ENCODE data around the gene TBC1D9. TPM values are rescaled to one million over a fixed set of nuclear protein-coding genes. Genes with fewer than 3 reads are reported as not detected.
"Not testable (repeated sequence)": the region's sequence is repeated elsewhere in the genome, so short reads cannot be mapped to it uniquely, and the experiment has no call there.

Gene TBC1D9
- total RNA-seq, 1 donor from 2014 or later: 34.6 TPM

DNA sequence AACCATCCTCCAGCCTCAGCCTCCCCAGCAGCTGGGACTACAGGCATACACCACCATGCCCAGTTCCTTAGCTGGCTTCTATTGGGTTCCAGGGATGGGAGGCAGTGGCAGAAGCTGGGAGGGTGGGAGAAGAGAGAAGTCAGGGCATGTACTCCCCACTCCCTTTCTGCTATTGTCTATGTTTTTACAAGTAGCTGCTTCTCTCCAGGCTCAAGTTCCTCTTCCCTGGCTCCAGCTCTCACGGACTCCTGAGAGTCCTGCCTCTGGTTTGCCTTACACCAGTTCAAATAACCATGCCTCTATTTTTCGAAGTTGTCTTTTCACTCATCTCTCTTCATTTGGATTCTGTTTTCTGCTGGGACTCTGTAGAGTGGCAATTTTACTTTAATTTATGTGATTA lies 2.9 kb downstream of the TBC1D9 start:
- Histone ChIP-seq H3K4me3 (ENCODE audit: low read depth, low read length) (no peak overlapping the region), H3K36me3 (ENCODE audit: control insufficient read depth, insufficient read depth, low read length) (no peaks in the 10 kb centered on the region), H3K27me3 (ENCODE audit: control insufficient read depth, insufficient read depth, low read length) (no peaks in the 10 kb centered on the region)
- DNase-seq (ENCODE audit: low read depth): no peak
- TF ChIP-seq, protein P1, sequence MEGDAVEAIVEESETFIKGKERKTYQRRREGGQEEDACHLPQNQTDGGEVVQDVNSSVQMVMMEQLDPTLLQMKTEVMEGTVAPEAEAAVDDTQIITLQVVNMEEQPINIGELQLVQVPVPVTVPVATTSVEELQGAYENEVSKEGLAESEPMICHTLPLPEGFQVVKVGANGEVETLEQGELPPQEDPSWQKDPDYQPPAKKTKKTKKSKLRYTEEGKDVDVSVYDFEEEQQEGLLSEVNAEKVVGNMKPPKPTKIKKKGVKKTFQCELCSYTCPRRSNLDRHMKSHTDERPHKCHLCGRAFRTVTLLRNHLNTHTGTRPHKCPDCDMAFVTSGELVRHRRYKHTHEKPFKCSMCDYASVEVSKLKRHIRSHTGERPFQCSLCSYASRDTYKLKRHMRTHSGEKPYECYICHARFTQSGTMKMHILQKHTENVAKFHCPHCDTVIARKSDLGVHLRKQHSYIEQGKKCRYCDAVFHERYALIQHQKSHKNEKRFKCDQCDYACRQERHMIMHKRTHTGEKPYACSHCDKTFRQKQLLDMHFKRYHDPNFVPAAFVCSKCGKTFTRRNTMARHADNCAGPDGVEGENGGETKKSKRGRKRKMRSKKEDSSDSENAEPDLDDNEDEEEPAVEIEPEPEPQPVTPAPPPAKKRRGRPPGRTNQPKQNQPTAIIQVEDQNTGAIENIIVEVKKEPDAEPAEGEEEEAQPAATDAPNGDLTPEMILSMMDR (IDR thresholded peaks at IDR 0.05; ENCODE audit: insufficient read depth, low read length, poor library complexity, severe bottlenecking): no peak

DNA sequence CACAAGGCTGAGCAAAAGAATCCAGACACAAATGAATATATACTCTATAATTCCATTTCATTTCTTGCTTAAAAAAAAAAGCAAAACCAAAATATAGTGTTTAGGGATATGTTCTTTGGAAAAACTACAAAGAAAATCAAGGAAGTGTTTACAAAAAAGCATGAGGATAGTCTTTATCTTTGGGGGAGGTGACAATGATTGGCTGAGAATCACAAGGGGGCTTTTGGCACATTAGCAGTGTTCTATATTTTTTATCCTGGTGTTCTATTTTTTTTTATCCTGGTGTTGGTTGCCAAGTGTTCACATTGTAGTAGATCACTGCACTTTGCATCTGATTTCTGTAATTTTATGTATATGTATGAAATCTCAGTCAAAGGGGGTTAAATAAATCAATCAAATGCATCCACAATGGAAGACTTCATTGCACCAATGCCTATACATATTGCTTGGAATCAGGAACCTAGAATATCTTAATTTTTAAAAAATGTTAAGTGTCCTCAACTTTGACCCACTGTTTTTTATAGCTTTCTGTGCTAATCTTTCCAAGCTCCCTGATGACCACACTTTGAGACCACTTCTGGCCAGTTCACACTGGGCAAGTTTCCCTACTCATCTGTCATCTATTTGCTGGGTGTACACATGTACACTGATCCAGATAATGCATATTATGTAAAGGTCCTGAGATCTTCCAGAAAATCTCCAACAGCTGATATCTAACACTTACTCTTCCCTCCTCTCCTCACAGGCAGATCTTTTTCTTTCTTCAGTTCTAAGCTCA lies 3.7 kb downstream of the TBC1D9 start:
- H3K4me3 ChIP-seq (ENCODE audit: low read depth, low read length): no peak overlapping the region

DNA sequence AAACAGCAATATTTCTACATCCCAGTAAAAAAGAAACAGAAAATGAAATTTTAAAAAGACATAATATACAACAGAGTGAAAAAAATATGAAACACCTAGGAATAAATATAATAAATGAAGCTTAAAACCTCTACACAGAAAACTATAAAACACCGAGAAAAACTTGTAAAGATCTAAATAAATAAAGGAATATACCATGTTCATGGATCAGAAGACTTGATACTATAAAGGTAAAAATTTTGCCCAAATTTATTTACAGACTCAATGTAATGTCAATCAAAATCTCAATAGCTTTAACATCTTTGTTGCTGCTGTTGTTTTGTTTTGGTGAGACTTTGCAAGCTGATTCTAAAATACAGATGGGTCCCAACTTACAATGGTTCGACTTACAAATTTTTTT lies 5.7 kb downstream of the TBC1D9 start:
- Histone ChIP-seq H3K4me3 (ENCODE audit: low read depth, low read length) (no peak overlapping the region), H3K27me3 (ENCODE audit: control insufficient read depth, insufficient read depth, low read length) (no peaks in the 10 kb centered on the region), H3K36me3 (ENCODE audit: control insufficient read depth, insufficient read depth, low read length) (no peaks in the 10 kb centered on the region)
- no peak for DNase-seq (ENCODE audit: low read depth)
- TF ChIP-seq, protein P1 (IDR thresholded peaks at IDR 0.05; ENCODE audit: insufficient read depth, low read length, poor library complexity, severe bottlenecking): no peak

More for the DNA sequence above, 3.7 kb downstream of the TBC1D9 start:
- TF ChIP-seq, protein P1 (IDR thresholded peaks at IDR 0.05; ENCODE audit: insufficient read depth, low read length, poor library complexity, severe bottlenecking): no peak
- no peak for DNase-seq (ENCODE audit: low read depth)
- no peaks in the 10 kb centered on the region for H3K27me3 ChIP-seq (ENCODE audit: control insufficient read depth, insufficient read depth, low read length)
- H3K36me3 ChIP-seq (ENCODE audit: control insufficient read depth, insufficient read depth, low read length): no peaks in the 10 kb centered on the region

DNA sequence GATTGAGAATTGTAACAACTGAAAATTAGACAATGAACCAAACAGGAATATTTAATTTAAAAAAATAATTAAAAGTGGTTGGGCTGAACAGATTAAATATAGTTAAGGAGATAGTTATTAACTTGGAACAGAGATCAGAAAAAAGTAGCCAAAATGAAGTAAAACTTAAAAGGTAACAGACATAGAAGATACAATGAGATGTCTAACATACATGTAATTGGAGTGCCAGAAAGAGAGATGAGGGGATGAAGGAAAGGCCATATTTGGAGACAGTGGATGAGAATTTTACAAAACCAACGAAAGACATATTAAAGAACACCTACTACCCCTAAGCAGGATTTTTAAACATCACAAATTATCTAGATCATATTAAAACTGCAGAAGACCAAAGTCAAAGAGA lies 8.0 kb downstream of the TBC1D9 start:
- Histone ChIP-seq H3K4me3 (ENCODE audit: low read depth, low read length) (no peak overlapping the region), H3K36me3 (ENCODE audit: control insufficient read depth, insufficient read depth, low read length) (no peaks in the 10 kb centered on the region), H3K27me3 (ENCODE audit: control insufficient read depth, insufficient read depth, low read length) (no peaks in the 10 kb centered on the region)
- no peak for DNase-seq (ENCODE audit: low read depth)
- TF ChIP-seq, protein P1 (IDR thresholded peaks at IDR 0.05; ENCODE audit: insufficient read depth, low read length, poor library complexity, severe bottlenecking): no peak

DNA sequence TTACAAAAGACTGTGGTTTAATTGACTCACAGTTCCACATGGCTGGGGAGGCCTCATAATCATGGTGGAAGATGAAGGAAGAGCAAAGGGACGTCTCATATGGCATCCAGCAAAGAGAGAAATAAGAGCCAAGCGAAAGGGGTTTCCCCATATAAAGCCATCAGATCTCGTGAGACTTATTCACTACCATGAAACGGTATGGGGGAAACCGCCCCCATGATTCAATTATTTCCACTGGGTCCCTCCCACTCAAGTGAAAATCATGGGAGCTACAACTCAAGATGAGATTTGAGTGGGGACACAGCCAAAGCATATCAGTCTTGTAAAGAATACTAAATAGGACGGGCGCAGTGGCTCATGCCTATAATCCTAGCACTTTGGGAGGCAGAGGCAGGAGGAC lies 9.6 kb downstream of the TBC1D9 start:
- not testable (repeated sequence) for H3K27me3 ChIP-seq (ENCODE audit: control insufficient read depth, insufficient read depth, low read length); H3K4me3 ChIP-seq (ENCODE audit: low read depth, low read length)

DNA sequence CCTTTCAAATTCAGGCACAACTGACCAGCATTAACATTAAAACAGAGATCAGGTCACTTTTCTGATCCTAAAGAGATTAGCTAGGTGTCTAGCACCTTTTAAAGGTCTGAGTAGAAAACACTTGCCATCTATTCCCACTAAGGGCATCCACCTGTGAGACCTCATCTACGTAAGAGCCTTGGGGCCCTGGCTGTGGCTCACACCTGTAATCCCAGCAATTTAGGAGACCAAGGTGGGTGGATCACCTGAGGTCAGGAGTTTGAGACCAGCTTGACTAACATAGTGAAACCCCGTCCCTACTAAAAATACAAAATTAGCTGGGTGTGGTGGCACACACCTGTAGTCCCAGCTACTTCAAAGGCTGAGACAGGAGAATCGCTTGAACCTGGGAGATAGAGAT lies 11.8 kb downstream of the TBC1D9 start:
- TF ChIP-seq, protein P1 (IDR thresholded peaks at IDR 0.05; ENCODE audit: insufficient read depth, low read length, poor library complexity, severe bottlenecking): no peak
- H3K36me3 ChIP-seq (ENCODE audit: control insufficient read depth, insufficient read depth, low read length): no peaks in the 10 kb centered on the region
- DNase-seq (ENCODE audit: low read depth): no peak
- H3K4me3 ChIP-seq (ENCODE audit: low read depth, low read length): no peak overlapping the region
- H3K27me3 ChIP-seq (ENCODE audit: control insufficient read depth, insufficient read depth, low read length): no peaks in the 10 kb centered on the region

More for the DNA sequence above, 9.6 kb downstream of the TBC1D9 start:
- DNase-seq (ENCODE audit: low read depth); H3K36me3 ChIP-seq (ENCODE audit: control insufficient read depth, insufficient read depth, low read length): not testable (repeated sequence)

Data from kidney epithelial cell (primary cell).